ENCODE results near the gene CEACAM8. TPM values are rescaled to one million over a fixed set of nuclear protein-coding genes. Genes with fewer than 3 reads are reported as not detected.

CEACAM8 gene
- total and polyA plus RNA-seq, 2 experiments from 2014 or later = not detected

GRCh38 chr19:42584466-42584865, 10.3 kb downstream of the CEACAM8 start:
- H3K79me2 ChIP-seq (ENCODE audit: insufficient read depth) = no peaks in the 10 kb centered on the region
- in situ Hi-C loops (cut with MboI) = no loop called here
- no peaks in the 10 kb centered on the region for H3K36me3 ChIP-seq (ENCODE audit: low read depth)
- no peak overlapping the region for H3K27ac ChIP-seq
- no peak overlapping the region for H3K4me2 ChIP-seq (ENCODE audit: unreplicated experiment)
- TF ChIP-seq EZH2 (IDR thresholded peaks at IDR 0.05; ENCODE audit: insufficient read depth, poor library complexity, severe bottlenecking) (no peak), EZH2phosphoT487 (IDR thresholded peaks at IDR 0.05; ENCODE audit: insufficient read depth, low read depth) (no peak)
- H3K27me3 ChIP-seq (replicated peaks; ENCODE audit: insufficient read depth) = peaks cover 88% of the 10 kb centered on the region
- H2AFZ ChIP-seq = no peak overlapping the region
- no peaks in the 10 kb centered on the region for H3K9me3 ChIP-seq (ENCODE audit: low read depth)
- H3K9me2 ChIP-seq (ENCODE audit: insufficient read depth) = no peaks in the 10 kb centered on the region
- 0 out of 2 replicates have a peak, but pooled peaks cover 3% of the 10 kb centered on the region for H4K20me1 ChIP-seq (ENCODE audit: insufficient read depth)
- H3F3A ChIP-seq (ENCODE audit: insufficient read depth) = no peaks in the 10 kb centered on the region
- no peak overlapping the region for H3K4me3 ChIP-seq
- no peak for DNase-seq
- no peak overlapping the region for H3K9ac ChIP-seq
- no peaks in the 10 kb centered on the region for H3K4me1 ChIP-seq (ENCODE audit: insufficient read depth)

GRCh38 chr19:42577016-42577415, 17.7 kb downstream of the CEACAM8 start:
- Histone ChIP-seq H3K36me3 (ENCODE audit: low read depth) (no peaks in the 10 kb centered on the region), H3K9me3 (ENCODE audit: low read depth) (no peaks in the 10 kb centered on the region), H3K9ac (no peak overlapping the region), H3K4me2 (ENCODE audit: unreplicated experiment) (no peak overlapping the region), H3K9me2 (ENCODE audit: insufficient read depth) (no peaks in the 10 kb centered on the region), H3K4me3 (no peak overlapping the region), H3F3A (ENCODE audit: insufficient read depth) (no peaks in the 10 kb centered on the region), H3K4me1 (ENCODE audit: insufficient read depth) (no peaks in the 10 kb centered on the region), H3K27ac (no peak overlapping the region), H2AFZ (no peak overlapping the region), H4K20me1 (ENCODE audit: insufficient read depth) (no peaks in the 10 kb centered on the region), H3K27me3 (replicated peaks; ENCODE audit: insufficient read depth) (peaks cover 85% of the 10 kb centered on the region), H3K79me2 (ENCODE audit: insufficient read depth) (no peaks in the 10 kb centered on the region)
- DNase-seq = no peak
- in situ Hi-C loops (cut with MboI) = no loop called here
- WGBS, 2 experiments (ENCODE audit: low coverage in 1 of 2, low lambda C conversion rate in 2 of 2, missing lambda C conversion rate in 2 of 2) = 74 to 79% methylated on average over 1 of the region's 1 CpG
- TF ChIP-seq EZH2phosphoT487 (IDR thresholded peaks at IDR 0.05; ENCODE audit: insufficient read depth, low read depth) (no peak), EZH2 (IDR thresholded peaks at IDR 0.05; ENCODE audit: insufficient read depth, poor library complexity, severe bottlenecking) (no peak)

GRCh38 chr19:42576241-42576640, 18.5 kb downstream of the CEACAM8 start:
- in situ Hi-C loops (cut with MboI) = no loop called here
- 33 to 35% methylated on average over 2 of the region's 2 CpGs for WGBS, 2 experiments (ENCODE audit: low coverage in 1 of 2, low lambda C conversion rate in 2 of 2, missing lambda C conversion rate in 2 of 2)
- no peak for DNase-seq

GRCh38 chr19:42573642-42574041, 21.1 kb downstream of the CEACAM8 start:
- Histone ChIP-seq H3K4me2 (ENCODE audit: unreplicated experiment) (no peak overlapping the region), H3K9me2 (ENCODE audit: insufficient read depth) (no peaks in the 10 kb centered on the region), H3K9ac (no peak overlapping the region), H3K79me2 (ENCODE audit: insufficient read depth) (no peaks in the 10 kb centered on the region), H4K20me1 (ENCODE audit: insufficient read depth) (no peaks in the 10 kb centered on the region), H2AFZ (no peak overlapping the region), H3K4me1 (ENCODE audit: insufficient read depth) (no peaks in the 10 kb centered on the region), H3K9me3 (ENCODE audit: low read depth) (no peaks in the 10 kb centered on the region), H3K27ac (no peak overlapping the region), H3K36me3 (ENCODE audit: low read depth) (no peaks in the 10 kb centered on the region), H3K27me3 (replicated peaks; ENCODE audit: insufficient read depth) (peaks cover 80% of the 10 kb centered on the region), H3F3A (ENCODE audit: insufficient read depth) (no peaks in the 10 kb centered on the region), H3K4me3 (no peak overlapping the region)
- no peak for DNase-seq
- in situ Hi-C loops (cut with MboI) = no loop called here
- 0 to 4% methylated on average over 1 of the region's 1 CpG for WGBS, 2 experiments (ENCODE audit: low coverage in 1 of 2, low lambda C conversion rate in 2 of 2, missing lambda C conversion rate in 2 of 2)
- TF ChIP-seq EZH2 (IDR thresholded peaks at IDR 0.05; ENCODE audit: insufficient read depth, poor library complexity, severe bottlenecking) (no peak), EZH2phosphoT487 (IDR thresholded peaks at IDR 0.05; ENCODE audit: insufficient read depth, low read depth) (no peak)

More at GRCh38 chr19:42576241-42576640, 18.5 kb downstream of the CEACAM8 start:
- H3K27me3 ChIP-seq (replicated peaks; ENCODE audit: insufficient read depth) = peaks cover 83% of the 10 kb centered on the region
- H3K4me3 ChIP-seq = no peak overlapping the region
- no peaks in the 10 kb centered on the region for H3K9me2 ChIP-seq (ENCODE audit: insufficient read depth)
- H2AFZ ChIP-seq = no peak overlapping the region
- no peaks in the 10 kb centered on the region for H3K36me3 ChIP-seq (ENCODE audit: low read depth)
- no peaks in the 10 kb centered on the region for H3K9me3 ChIP-seq (ENCODE audit: low read depth)
- H3F3A ChIP-seq (ENCODE audit: insufficient read depth) = no peaks in the 10 kb centered on the region
- H3K79me2 ChIP-seq (ENCODE audit: insufficient read depth) = no peaks in the 10 kb centered on the region
- H3K27ac ChIP-seq = no peak overlapping the region
- H3K9ac ChIP-seq = no peak overlapping the region
- H3K4me2 ChIP-seq (ENCODE audit: unreplicated experiment) = no peak overlapping the region
- no peaks in the 10 kb centered on the region for H4K20me1 ChIP-seq (ENCODE audit: insufficient read depth)
- TF ChIP-seq EZH2 (IDR thresholded peaks at IDR 0.05; ENCODE audit: insufficient read depth, poor library complexity, severe bottlenecking) = no peak
- TF ChIP-seq EZH2phosphoT487 (IDR thresholded peaks at IDR 0.05; ENCODE audit: insufficient read depth, low read depth) = no peak
- no peaks in the 10 kb centered on the region for H3K4me1 ChIP-seq (ENCODE audit: insufficient read depth)

GRCh38 chr19:42571116-42571515, 23.6 kb downstream of the CEACAM8 start:
- WGBS, 2 experiments (ENCODE audit: low coverage in 1 of 2, low lambda C conversion rate in 2 of 2, missing lambda C conversion rate in 2 of 2) = 31 to 36% methylated on average over 2 of the region's 2 CpGs
- H3K9ac ChIP-seq = no peak overlapping the region
- H3K4me1 ChIP-seq (ENCODE audit: insufficient read depth) = no peaks in the 10 kb centered on the region
- no peaks in the 10 kb centered on the region for H3K79me2 ChIP-seq (ENCODE audit: insufficient read depth)
- peaks cover 71% of the 10 kb centered on the region for H3K27me3 ChIP-seq (replicated peaks; ENCODE audit: insufficient read depth)
- H4K20me1 ChIP-seq (ENCODE audit: insufficient read depth) = no peaks in the 10 kb centered on the region
- H3K4me3 ChIP-seq = no peak overlapping the region
- H3K4me2 ChIP-seq (ENCODE audit: unreplicated experiment) = no peak overlapping the region
- TF ChIP-seq EZH2 (IDR thresholded peaks at IDR 0.05; ENCODE audit: insufficient read depth, poor library complexity, severe bottlenecking) = no peak
- no peak for TF ChIP-seq EZH2phosphoT487 (IDR thresholded peaks at IDR 0.05; ENCODE audit: insufficient read depth, low read depth)
- no peak overlapping the region for H2AFZ ChIP-seq
- no peak overlapping the region for H3K27ac ChIP-seq
- no peaks in the 10 kb centered on the region for H3K36me3 ChIP-seq (ENCODE audit: low read depth)
- H3F3A ChIP-seq (ENCODE audit: insufficient read depth) = no peaks in the 10 kb centered on the region
- no peak for DNase-seq
- in situ Hi-C loops (cut with MboI) = no loop called here
- no peaks in the 10 kb centered on the region for H3K9me3 ChIP-seq (ENCODE audit: low read depth)
- no peaks in the 10 kb centered on the region for H3K9me2 ChIP-seq (ENCODE audit: insufficient read depth)

Data from GM23248 (cell line).